GM12878 (cell line): Measurements from ENCODE around the gene OSM. TPM values are rescaled to one million over a fixed set of nuclear protein-coding genes. Genes with fewer than 3 reads are reported as not detected.
"Not testable (repeated sequence)": the region's sequence is repeated elsewhere in the genome, so short reads cannot be mapped to it uniquely, and the experiment has no call there.

Source experiments
- ATAC-seq: fragments of 200-7000 bp; cut with Tn5 transposase; 3 replicates; pipeline ENCODE4 v1.9.1; 2020; ENCODE audit warnings: mild to moderate bottlenecking, moderate library complexity
- BruUV-seq: library from RNA; stranded (reverse); fragments of 400-500 nt; replicated peaks from 2 replicates; lab custom pipeline; 2021; lab: Mats Ljungman, UMichigan
- CTCF ChIA-PET: fragments of 300-600 bp; sonication (Branson Sonifier 250); formaldehyde crosslinking; extraction: SDS; loops from one replicate; lab custom pipeline; 2021; ENCODE audit warnings: inconsistent platforms; lab: Yijun Ruan, JAX
- POLR2A ChIA-PET: fragments of 350-600 bp; formaldehyde crosslinking; extraction: SDS; loops from one replicate; lab custom pipeline; 2021; ENCODE audit warnings: inconsistent platforms; lab: Charles Lee
- RAD21 ChIA-PET: fragments of 300-600 bp; sonication (Branson Sonifier 250); formaldehyde crosslinking; loops from one replicate; lab custom pipeline; 2023; ENCODE audit warnings: antibody characterized with exemption; ENCODE audit not compliant: unreplicated experiment; lab: Charles Lee
- SMC1A ChIA-PET: fragments of 300-600 bp; sonication (Branson Sonifier 250); formaldehyde crosslinking; loops from one replicate; lab custom pipeline; 2023; ENCODE audit not compliant: unreplicated experiment, uncharacterized antibody; lab: Charles Lee
- DNase-seq: peaks from one replicate; pipeline ENCODE4 v3.0.0-alpha.2; 2011; ENCODE audit warnings: low read depth, low spot score
- FAIRE-seq: peaks from 3 replicates; lab custom pipeline; 2011; peaks lifted over from hg19 to GRCh38; lab: Jason Lieb, UNC
- H2AFZ ChIP-seq: 2 replicates; pipeline ENCODE4 v1.6.0; 2011; ENCODE audit warnings: low read depth, low read length, control low read depth; ENCODE audit not compliant: control insufficient read depth
- H3K27ac ChIP-seq: 2 replicates; pipeline ENCODE4 v1.5.1; 2011; ENCODE audit warnings: control low read depth; ENCODE audit not compliant: control insufficient read depth, insufficient read depth
- H3K27me3 ChIP-seq, 2 experiments: replicated peaks in 1 of 2; 2 replicates each; pipeline versions ENCODE4 v1.6.0 to v1.6.1; 2011; ENCODE audit warnings: low read length in 1 of 2; ENCODE audit not compliant: control insufficient read depth in 2 of 2, insufficient read depth in 2 of 2
- H3K36me3 ChIP-seq, 2 experiments: 2 replicates each; pipeline ENCODE4 v1.5.1; 2011; ENCODE audit warnings: low read length in 1 of 2; ENCODE audit not compliant: control insufficient read depth in 2 of 2, insufficient read depth in 2 of 2
- H3K4me1 ChIP-seq: 2 replicates; pipeline ENCODE4 v1.6.1; 2011; ENCODE audit warnings: mild to moderate bottlenecking, low read length, moderate library complexity, mixed read lengths; ENCODE audit not compliant: control insufficient read depth, insufficient read depth
- H3K4me2 ChIP-seq: 2 replicates; pipeline ENCODE4 v1.6.0; 2011; ENCODE audit warnings: control low read depth; ENCODE audit not compliant: control insufficient read depth, insufficient read depth
- H3K4me3 ChIP-seq: fragments of 200-600 bp; sonication (generic); 2 replicates; pipeline ENCODE4 v1.5.1; 2016
- H3K79me2 ChIP-seq: 2 replicates; pipeline ENCODE4 v1.6.0; 2011; ENCODE audit warnings: low read length; ENCODE audit not compliant: control insufficient read depth, insufficient read depth
- H3K9ac ChIP-seq: 2 replicates; pipeline ENCODE4 v1.8.0; 2011; ENCODE audit warnings: low read length, control low read depth, mixed read lengths; ENCODE audit not compliant: control insufficient read depth, insufficient read depth
- H3K9me3 ChIP-seq: replicated peaks from 3 replicates; pipeline ENCODE4 v1.5.1; 2011; ENCODE audit warnings: mild to moderate bottlenecking, low read length; ENCODE audit not compliant: control insufficient read depth, insufficient read depth
- H4K20me1 ChIP-seq: 2 replicates; pipeline ENCODE4 v1.6.0; 2011; ENCODE audit not compliant: control insufficient read depth, insufficient read depth
- KDM1A ChIP-seq: fragments of 200-600 bp; sonication (generic); IDR thresholded peaks from 2 replicates; pipeline ENCODE4 v1.6.1; 2016; ENCODE audit warnings: borderline replicate concordance
- PRDM15 ChIP-seq: fragments of 450-650 bp; formaldehyde crosslinking; IDR thresholded peaks from 2 replicates; pipeline ENCODE4 v1.4.0; 2020; ENCODE audit warnings: mild to moderate bottlenecking, moderate library complexity
- WGBS: methylation state at CpG from one replicate; pipeline ENCODE4 v1.1.6; 2016; ENCODE audit warnings: low lambda C conversion rate; ENCODE audit not compliant: insufficient replicate concordance, insufficient coverage; ENCODE audit errors: missing lambda C conversion rate; 5-methylcytosine and 5-hydroxymethylcytosine counted together
- in situ Hi-C: fragments of 300-500 bp; cut with MboI; formaldehyde crosslinking; loops from 9 replicates; pipeline ENCODE4 v1.14.3; 2018; ENCODE audit warnings: mixed read lengths
- intact Hi-C: fragments of 100-400 bp; cut with micrococcal nuclease; formaldehyde crosslinking; loops from one replicate; pipeline ENCODE4 v1.14.2; 2022; ENCODE audit not compliant: unreplicated experiment
- polyA plus RNA-seq, 11 experiments: library from polyadenylated mRNA; depleted of rRNA in 4 of 11; unstranded in 6 of 11; stranded (reverse) in 5 of 11; fragments of >200 nt; fragmentation: Nextera tagmentation in 4 of 11; fragmentation: Illumina TruSeq in 1 of 11; extraction: Ambion mirVana in 4 of 11; extraction: Trizol in 1 of 11; gene quantifications; 1 replicate in 1 of 11; 2 replicates in 10 of 11; pipeline versions ENCODE4 v1.2.1 to v1.2.3, GENCODE V29; 2011 to 2016; ENCODE audit warnings: inconsistent platforms in 2 of 11, missing spikeins in 2 of 11, low read depth in 1 of 11
- total RNA-seq, 4 experiments: library from RNA; depleted of rRNA in 3 of 4; stranded (reverse); fragments of >200 nt in 3 of 4; fragmentation: Illumina TruSeq in 1 of 4; extraction: Trizol in 1 of 4; gene quantifications; 2 replicates each; pipeline versions ENCODE4 v1.2.1 to v1.2.3, GENCODE V29; 2013 to 2021

The OSM gene
- total and polyA plus RNA-seq, 10 of the 15 experiments (the other 5 are each of a cell fraction or from before 2014, with no cell fraction given), result 0.06 to 1.4 (median 0.59) TPM

- DNase-seq (no peak), ATAC-seq (no peak), FAIRE-seq (no peak)
- Histone ChIP-seq H3K4me1 (peaks cover 13% of the 10 kb centered on the region), H3K27me3 (no peaks in the 10 kb centered on the region), H3K9ac (no peak overlapping the region), H3K9me3 (no peaks in the 10 kb centered on the region), H3K79me2 (no peaks in the 10 kb centered on the region), H2AFZ (no peak overlapping the region), H4K20me1 (no peaks in the 10 kb centered on the region), H3K4me2 (no peak overlapping the region), H3K36me3 (no peaks in the 10 kb centered on the region), H3K27ac (no peak overlapping the region), H3K4me3 (no peak overlapping the region)
- ChIA-PET RAD21 (no interaction called here), CTCF (no interaction called here), SMC1A (no interaction called here), POLR2A (no interaction called here)
- no TSS peak for BruUV-seq
- in situ Hi-C loops, result no loop called here
- TF ChIP-seq KDM1A (no peak), PRDM15 (CRISPR knock-in tag) (no peak)
- 36% methylated on average over 9 of the region's 10 CpGs for WGBS
- intact Hi-C loops, result no loop called here
These were observed 49.9 kb downstream of the OSM start for GRCh38 chr22:30216710-30217109.

- H2AFZ ChIP-seq, ATAC-seq, H4K20me1 ChIP-seq, FAIRE-seq, POLR2A ChIA-PET, intact Hi-C loops, H3K4me2 ChIP-seq, H3K27ac ChIP-seq, H3K79me2 ChIP-seq, BruUV-seq, H3K9ac ChIP-seq, H3K9me3 ChIP-seq, H3K36me3 ChIP-seq, H3K4me1 ChIP-seq, in situ Hi-C loops, H3K4me3 ChIP-seq, RAD21 ChIA-PET, CTCF ChIA-PET, SMC1A ChIA-PET, H3K27me3 ChIP-seq, DNase-seq: not testable (repeated sequence)
- 22% methylated on average over 3 of the region's 3 CpGs for WGBS
These were observed 50.4 kb downstream of the OSM start for GRCh38 chr22:30216272-30216671.
